Measurements from ENCODE around the gene PLEKHA5. TPM values are rescaled to one million over a fixed set of nuclear protein-coding genes. Genes with fewer than 3 reads are reported as not detected.

Gene PLEKHA5
- total RNA-seq, 1 donor from 2014 or later, result 102 TPM

- no peak for DNase-seq (ENCODE audit: low spot score)
Measured at GRCh38 chr12:19234171-19234704, 104.7 kb downstream of the PLEKHA5 start.

- no peak for DNase-seq (ENCODE audit: low spot score)
Measured at GRCh38 chr12:19234981-19235871, 105.7 kb downstream of the PLEKHA5 start.

DNA sequence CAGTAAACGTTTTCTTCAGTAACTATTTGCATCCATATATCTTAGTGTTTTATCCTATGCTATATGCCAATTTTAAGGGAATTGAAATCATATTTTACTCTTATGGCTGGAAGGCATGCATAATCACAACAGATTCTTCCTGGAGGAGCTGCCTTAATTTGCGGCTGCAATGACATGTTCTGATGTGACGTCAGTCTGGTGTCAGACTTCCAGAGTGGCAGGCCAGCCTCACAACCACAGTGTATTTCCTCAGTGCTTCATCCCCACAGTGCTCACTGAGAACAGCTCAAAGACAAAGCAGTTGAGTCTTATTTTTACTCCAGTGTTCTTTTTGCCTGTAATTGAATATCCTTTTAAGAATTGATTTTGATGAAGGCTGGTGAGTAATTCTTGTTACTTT is 107.1 kb downstream of the PLEKHA5 start:
- no peak for DNase-seq (ENCODE audit: low spot score)

GRCh38 chr12:19238540-19238939 is 109.0 kb downstream of the PLEKHA5 start:
- no peak for DNase-seq (ENCODE audit: low spot score)

DNA sequence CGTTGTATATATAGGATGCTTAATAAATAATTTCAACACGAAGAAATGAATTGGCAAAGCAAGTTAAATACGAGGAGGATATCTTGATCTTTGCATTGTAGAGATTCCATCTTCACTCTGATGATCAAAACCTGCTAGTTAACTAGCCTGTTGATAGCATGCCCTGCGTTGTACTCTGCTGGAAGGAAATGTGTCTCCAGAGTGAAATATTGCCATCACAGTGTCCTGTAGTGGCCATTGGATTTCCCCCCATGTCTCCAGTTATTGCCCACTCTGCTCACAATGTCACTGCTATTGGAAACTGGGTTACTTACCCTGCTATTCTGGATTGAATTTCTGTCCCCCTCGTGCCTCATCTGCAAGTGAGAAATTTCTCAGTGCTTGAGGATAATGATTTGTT is 109.6 kb downstream of the PLEKHA5 start:
- no peak for DNase-seq (ENCODE audit: low spot score)

DNA sequence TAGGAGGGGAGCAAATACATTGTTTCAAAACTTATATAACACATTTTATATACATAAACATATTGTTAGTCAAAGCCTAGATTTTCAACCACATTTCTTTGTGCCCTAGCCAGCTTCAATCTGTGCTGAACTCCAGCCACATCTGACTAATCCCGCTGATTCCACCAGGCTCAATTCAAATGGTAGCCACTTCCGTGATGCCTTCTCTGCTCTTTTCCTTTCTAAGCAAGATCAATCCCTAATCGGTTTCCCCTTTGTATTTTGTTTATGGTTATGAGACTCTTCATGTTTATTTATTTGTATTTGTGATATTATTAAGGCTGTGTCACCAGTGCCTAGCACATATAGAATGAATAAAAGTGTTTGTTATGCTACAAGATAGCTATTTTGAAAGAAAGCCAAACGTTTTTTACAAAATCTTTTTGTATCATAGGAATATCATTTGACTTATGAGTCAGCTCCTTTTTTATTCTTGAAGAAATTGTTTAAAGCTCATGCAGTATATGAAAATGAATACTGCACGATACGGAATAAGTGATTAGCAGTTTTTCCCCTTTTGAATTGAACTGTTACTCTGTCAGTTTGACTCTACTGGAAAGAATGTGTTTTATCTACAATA is 110.2 kb downstream of the PLEKHA5 start:
- DNase-seq (ENCODE audit: low spot score), result no peak

DNA sequence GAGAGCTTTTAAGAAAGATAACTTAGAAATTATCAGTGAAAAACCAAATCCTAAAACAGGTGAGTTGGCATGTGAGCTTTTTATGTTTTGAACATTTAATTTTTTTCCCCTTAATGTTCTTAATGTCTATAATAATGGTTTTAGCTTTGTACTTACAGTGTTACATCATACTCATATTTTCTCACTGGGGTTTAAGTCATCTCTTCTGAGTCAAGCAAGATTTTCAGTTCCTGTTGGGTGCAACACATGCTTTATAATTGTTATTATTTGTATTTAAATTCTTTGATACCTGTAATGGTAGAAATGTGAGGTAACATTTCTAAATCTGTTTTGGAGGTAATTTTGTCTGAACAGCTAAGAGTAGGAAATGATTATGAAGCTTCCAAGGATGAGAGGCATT is 113.0 kb downstream of the PLEKHA5 start:
- DNase-seq (ENCODE audit: low spot score), result no peak

DNA sequence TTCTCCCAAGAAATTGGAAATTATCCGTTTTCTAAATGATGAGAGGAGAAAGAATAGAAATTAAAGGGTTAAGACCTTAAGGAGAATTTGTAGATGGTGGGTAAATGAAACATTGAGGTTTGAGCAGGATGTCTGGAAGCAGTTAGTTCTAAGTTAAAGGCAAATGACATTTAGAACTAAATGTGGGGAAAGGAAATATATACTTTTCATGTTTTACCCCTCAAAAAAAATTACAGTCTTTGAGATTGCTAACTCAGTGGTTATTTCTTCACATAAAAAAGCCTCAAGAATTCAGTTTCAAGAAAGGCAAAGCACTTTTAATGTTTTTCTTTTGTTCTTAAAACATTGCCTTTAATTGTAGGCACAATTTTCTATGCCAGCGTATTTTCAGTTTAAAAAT is 114.0 kb downstream of the PLEKHA5 start:
- DNase-seq (ENCODE audit: low spot score), result no peak

DNA sequence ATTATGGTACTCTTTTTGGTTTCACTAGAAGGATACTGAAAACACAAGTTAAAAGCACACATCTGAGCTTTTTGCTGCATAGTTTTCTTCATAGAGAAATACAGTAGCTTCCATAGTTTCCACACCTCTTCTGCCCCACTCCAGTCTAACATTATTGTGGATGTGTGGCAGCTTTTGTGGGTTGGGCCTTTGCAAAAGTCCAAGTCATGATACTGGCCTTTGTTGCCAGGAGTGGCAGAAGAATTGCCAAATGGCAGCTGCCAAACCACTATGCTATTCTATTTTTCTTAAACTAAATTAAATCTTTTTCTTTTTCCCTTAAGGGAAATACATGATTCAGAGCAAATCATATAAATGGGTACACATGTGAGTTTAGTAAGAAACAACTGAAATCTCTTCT is 114.8 kb downstream of the PLEKHA5 start:
- no peak for DNase-seq (ENCODE audit: low spot score)

GRCh38 chr12:19245106-19245505 is 115.6 kb downstream of the PLEKHA5 start:
- no peak for DNase-seq (ENCODE audit: low spot score)

GRCh38 chr12:19245666-19246065 is 116.1 kb downstream of the PLEKHA5 start:
- no peak for DNase-seq (ENCODE audit: low spot score)

GRCh38 chr12:19246933-19247332 is 117.4 kb downstream of the PLEKHA5 start:
- DNase-seq (ENCODE audit: low spot score), result no peak

GRCh38 chr12:19248929-19249602 is 119.5 kb downstream of the PLEKHA5 start:
- no peak for DNase-seq (ENCODE audit: low spot score)

DNA sequence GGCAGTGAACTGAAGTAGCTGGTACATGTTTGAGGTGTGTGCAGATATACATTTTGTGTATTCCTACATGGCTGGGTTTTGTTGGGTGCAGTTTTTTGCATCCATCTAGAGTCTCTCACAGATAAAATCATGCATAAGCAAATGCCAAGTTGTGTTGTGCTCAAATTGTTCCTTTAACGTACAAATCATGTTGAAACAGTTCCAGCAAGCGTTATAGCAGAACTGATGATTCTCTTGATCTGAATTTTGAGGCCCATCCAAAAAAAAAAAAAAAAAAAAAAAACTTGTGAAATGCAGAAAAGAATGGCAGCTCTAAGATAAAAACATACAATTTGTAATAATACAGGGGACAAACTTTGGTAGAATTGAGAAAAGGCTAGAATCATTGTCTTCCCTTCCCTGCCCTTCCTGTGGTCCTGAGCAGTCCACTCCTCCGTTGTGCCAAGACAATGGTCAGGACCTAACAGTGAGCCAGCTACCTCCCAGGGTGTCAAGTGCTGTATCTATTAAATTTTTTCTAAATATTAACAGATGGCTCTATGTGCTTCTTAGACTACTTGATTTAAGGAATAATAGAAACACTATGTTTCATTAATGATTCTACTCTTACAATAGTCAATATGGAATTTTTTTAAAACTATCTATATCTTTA is 122.1 kb downstream of the PLEKHA5 start:
- no peak for DNase-seq (ENCODE audit: low spot score)

GRCh38 chr12:19260135-19260534 is 130.6 kb downstream of the PLEKHA5 start:
- DNase-seq (ENCODE audit: low spot score), result no peak

GRCh38 chr12:19261773-19262172 is 132.2 kb downstream of the PLEKHA5 start:
- DNase-seq (ENCODE audit: low spot score), result no peak

DNA sequence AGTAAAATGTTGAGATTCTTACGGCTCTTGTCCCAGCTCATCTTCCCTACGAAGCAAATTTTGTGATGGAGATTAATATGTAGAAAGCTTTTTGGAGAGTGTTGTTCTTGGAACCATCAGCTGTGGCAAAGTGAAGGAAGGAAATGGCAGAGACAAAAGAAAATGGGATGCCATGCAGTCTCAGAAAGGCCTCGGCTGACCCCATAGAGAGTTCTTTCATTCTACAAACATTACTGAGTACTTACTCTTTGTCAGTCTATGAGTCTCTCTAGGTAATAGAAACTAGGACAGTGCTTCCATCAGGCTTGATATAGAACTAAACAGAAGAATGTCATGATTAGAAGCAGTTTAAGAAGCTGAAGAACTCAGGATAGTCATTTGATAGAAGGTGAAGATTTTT is 134.1 kb downstream of the PLEKHA5 start:
- no peak for DNase-seq (ENCODE audit: low spot score)

- peak; percentile 82 for DNase-seq (ENCODE audit: low spot score)
Measured at GRCh38 chr12:19273482-19274330, 144.2 kb downstream of the PLEKHA5 start.

- no peak for DNase-seq (ENCODE audit: low spot score)
Measured at GRCh38 chr12:19276767-19277166, 147.2 kb downstream of the PLEKHA5 start.

DNA sequence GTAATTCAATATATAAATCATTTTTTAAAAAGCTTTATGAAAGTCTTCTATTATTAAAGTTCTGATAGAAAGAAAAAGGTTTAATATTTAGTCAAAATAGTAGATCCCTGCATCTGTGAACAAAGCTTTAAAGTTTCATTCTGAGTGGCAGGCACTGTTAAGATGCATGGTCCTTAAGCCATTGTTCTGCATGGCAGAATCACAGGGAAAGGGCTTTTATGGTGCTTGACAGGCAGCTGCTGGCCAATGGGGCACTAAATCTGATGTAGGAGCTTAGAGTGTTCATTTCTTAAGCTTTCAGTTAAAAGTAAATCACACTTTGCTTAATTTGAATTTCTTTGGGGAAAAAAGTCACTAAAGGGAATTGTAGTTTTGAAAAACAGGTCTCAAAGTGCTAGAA is 148.2 kb downstream of the PLEKHA5 start:
- DNase-seq (ENCODE audit: low spot score), result no peak

- no peak for DNase-seq (ENCODE audit: low spot score)
Measured at GRCh38 chr12:19278407-19278806, 148.9 kb downstream of the PLEKHA5 start.
